HG02678 (cell line): Measurements from ENCODE around the gene CYP2E1.
"Not testable (repeated sequence)": the region's sequence is repeated elsewhere in the genome, so short reads cannot be mapped to it uniquely, and the experiment has no call there.

Experiments used
- ATAC-seq: cut with Tn5 transposase; IDR thresholded peaks from one replicate; pipeline ENCODE4 v1.9.1; 2021; ENCODE audit warnings: mild to moderate bottlenecking, moderate library complexity; ENCODE audit not compliant: unreplicated experiment

CYP2E1 gene

DNA sequence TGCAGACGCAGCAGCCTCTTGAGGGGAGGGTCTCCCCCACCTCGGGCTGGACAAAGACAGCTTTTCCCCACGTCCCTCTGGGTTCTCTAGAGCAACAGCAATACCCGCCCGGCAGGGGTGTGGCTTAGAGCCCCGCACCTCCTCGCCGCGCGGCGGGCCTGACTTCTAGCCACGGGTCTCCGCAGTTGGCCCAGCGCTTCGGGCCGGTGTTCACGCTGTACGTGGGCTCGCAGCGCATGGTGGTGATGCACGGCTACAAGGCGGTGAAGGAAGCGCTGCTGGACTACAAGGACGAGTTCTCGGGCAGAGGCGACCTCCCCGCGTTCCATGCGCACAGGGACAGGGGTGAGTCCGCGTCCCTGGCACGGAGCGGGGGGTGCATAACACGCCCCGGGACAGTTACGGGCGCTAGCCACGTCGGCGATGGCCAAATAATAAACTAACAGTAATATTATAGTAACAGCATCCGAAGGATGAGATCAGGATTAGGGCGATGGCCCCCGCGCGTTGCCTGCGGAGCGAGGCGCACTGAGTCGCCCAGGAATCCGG is 1.2 kb downstream of the CYP2E1 start:
- ATAC-seq: no peak

DNA sequence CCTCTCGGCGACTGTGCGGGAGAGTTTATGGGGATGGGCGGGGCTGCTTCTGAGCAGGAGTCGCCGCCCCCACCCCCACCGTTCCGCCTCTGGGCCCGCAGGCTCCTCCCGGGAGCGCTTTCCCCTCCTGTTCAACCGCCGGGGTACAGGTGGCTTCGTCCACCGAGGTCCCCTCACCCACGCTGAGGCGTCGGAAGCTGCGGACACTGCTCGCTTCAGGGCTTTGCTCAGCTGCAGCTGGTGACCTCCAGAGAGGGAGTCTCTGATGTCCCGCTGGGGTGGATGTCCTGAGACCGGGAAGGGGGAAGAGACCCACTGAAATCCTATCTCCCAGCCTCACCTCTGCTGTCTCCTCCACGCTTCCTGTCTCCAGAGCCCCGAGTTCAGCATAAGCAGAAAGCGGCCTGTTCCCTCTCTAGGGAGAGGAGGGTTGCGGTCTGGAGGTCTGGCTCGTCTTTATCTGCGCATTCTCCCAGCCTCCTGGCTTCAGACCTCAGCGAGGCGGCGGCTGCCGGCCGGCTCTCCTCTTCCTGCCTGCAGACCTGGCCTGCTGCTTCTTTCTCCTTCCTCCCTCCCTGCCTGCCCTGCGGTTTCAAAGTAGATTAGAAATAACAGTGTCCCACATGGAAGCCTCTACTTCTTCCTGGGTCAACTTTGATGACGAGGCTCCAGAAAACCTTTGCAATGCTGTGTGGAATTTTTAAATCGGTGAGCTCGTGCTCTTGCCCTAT is 1.8 kb downstream of the CYP2E1 start:
- no peak for ATAC-seq

DNA sequence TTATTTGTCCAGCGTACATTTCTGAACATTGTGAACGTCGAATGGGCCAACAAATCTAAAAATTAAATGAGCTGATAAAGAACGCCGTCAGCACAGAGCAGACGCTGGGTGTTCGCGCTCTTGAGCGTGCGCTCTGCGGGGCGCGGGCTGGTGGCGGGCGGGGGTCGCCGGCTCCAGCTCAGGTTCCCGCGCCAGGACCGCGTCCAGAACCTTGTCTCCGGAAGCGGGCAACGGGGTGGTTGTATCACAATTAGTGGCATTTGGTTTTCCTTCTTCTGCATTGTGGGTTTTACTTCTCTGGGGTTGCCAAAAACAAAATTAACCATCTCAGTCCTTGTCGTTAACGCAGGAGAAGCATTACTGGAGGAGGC is 2.4 kb downstream of the CYP2E1 start:
- ATAC-seq: no peak

DNA sequence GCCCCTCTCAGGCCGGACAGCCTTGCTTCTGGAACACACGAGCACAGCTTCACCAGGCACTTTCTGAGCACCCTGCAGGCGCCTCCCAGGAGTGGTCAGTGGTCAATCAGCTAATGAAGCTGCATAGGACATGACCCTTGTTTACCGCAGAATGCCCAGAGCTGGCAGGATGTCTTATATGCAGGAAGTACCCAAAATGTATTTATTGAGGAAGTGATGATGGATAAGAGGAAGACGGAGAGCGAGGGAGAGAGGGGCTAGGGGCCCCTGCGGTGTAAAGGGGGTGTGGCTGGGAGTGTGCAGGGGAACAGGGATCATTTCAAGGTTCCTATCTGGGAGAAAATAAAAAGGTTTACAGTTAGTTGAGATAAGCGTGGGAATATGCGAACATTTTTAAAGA is 3.3 kb downstream of the CYP2E1 start:
- ATAC-seq: no peak

DNA sequence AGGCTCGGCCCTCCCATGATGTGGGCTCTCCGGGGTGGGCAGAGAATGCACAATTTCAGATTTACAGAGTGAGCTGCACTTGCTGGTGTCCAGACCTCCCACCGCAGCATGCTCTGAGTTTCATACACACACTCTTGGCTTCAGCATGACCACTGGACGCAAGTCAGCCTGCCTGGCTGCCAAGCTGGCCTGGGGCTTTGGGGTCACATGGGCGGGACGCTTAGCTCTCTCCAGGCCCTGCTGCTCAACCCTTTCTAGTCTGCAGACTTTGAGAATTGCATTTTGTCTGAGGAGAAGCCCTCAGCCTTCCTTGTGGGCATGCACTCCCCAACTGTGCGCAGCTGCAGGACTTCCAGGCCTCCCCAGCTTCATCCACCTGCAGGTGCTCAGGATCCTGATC is 5.7 kb downstream of the CYP2E1 start:
- no peak for ATAC-seq

DNA sequence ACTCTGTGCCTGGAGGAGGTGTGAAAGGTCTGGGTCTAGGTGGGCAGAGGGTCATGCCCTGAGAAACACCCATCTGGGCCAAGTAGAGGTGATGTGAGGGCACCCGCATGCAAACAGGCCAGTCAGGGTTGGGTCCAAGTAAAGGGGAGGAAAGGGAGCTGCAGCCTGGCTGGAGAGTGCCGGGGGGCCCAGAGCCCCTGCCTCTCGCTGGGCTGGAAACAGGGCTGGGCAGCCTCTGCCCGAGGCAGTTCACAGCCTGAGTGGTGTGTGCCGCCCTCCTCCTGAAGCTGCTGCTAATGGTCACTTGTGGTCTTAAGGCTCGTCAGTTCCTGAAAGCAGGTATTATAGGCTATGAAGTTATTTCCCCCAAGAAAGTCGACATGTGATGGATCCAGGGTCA is 7.3 kb downstream of the CYP2E1 start:
- ATAC-seq: no peak

DNA sequence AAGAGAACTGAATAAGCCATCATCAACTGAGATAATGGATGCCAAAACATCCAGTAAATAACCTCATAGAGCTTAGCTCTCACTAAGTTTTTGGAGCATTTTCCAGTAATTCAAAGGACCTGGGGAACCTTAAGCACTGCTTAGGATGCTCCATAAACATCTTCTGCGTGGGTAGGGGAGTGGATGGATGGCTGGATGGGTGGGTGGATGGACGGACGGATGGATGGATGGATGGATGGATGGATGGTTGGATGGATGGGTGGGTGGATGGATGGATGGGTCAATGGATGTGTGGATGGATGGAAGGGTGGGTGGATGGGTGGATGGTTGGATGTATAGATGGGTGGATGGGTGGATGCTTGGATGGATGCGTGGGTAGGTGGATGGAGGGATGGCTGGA is 9.0 kb downstream of the CYP2E1 start:
- ATAC-seq: no peak

DNA sequence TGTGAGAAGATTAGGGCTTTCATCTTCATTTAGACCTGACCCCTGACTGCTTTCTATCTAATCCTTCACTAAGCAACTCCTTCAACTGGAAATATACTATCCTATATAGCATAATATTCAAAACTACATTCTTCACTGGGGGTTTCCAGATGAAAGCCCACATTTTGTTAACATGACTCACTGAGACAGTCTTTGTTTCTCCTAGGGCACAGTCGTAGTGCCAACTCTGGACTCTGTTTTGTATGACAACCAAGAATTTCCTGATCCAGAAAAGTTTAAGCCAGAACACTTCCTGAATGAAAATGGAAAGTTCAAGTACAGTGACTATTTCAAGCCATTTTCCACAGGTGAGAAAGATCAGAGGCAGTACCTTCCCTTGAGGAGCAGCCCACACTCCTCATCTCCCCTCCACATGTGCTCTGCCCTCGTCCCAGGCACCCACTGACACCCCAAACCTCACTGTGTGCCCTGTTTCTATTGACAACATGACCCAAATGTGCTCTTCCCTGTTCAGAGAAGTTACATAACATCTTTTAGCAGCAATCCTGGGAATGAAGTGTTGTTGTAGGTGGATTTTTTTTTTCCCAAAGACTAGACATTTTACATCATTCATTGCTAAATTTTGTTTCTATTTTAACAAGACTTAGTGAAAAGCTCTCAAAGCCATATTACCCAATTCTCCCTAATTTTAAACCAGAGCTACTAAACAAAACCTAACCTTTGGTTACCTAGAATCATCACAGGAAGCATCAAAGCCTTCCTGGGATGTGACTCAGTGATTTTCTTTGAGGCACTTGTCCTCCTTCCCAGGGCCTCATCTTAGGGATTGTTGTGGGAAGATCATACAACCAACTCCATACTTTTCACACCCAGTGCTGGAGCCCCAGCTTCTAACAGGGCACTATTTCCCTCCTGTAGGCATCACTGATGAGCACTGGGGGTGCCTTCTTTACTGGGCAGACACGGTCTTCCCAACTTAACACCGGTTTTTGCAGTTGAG is 10.7 kb downstream of the CYP2E1 start:
- no peak for ATAC-seq

DNA sequence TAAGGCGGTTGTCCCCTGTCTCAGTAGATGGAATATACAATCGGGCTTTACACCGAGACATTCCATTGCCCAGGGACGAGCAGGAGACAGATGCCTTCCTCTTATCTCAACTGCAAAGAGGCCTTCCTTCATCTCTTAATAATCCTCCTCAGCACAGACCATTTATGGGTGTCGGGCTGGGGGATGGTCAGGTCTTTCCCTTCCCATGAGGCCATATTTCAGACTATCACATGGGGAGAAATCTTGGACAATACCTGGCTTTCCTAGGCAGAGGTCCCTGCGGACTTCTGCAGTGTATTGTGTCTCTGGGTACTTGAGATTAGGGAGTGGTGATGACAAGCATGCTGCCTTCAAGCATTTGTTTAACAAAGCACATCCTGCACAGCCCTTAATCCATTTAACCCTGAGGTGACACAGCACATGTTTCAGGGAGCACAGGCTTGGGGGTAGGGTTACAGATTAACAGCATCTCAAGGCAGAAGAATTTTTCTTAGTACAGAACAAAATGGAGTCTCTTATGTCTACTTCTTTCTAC is 14.3 kb downstream of the CYP2E1 start:
- ATAC-seq: not testable (repeated sequence)

DNA sequence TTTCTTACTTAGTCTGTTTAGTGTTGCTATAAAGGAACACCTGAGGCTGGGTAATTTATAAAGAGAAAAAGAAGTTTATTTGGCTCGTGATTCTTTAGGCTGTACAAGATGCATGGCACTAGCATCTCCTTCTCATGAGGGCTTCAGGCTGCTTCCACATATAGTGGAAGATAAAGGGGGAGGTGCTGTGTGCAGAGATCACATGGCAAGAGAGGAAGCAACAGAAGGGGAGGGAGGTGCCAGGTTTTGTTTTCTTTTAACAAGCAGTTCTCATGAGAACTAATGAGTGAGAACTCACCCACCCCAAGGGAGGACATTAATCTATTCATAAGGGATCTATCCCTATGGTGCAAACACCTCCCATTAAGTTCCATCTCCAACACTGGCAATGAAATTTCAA is 17.3 kb downstream of the CYP2E1 start:
- no peak for ATAC-seq

DNA sequence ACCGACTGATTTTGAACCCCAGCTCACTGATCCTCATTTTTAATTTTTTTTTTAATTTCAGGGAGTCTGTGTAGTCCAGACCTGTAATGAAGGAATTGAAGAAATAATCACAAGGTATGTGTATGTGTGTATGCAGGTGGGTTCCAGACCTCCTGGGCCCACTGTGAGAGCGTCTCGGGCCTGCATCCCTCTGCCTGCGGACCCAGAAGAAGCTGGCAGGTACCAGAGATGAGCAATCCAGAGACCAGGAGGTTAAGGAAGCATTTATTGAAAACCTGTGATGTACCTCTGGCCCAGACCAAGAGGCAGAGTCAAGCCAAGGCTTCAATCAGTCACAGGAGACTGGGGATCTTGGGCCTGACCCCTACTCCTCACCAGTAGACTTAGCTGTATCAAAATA is 27.4 kb downstream of the CYP2E1 start:
- ATAC-seq: no peak

DNA sequence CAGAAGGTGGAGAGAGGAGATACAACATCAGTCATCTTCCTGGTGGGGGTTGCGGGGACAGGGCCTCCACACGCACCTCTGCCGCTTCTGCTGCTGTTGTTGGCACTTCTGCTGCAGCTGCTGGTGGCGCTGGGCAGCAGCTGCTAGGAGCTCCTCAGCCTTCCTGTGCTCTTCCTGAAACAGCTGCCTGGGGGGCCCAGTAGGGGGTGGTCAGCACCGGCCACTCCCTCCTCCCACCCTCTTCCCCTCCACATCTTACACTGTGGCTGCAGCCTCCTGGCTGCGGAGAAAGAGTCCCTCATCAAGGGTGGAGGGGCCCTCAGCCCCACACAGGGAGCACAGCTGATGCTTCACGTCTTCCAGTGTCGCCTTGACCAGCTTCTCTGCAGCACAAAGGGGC is 28.4 kb downstream of the CYP2E1 start:
- no peak for ATAC-seq

DNA sequence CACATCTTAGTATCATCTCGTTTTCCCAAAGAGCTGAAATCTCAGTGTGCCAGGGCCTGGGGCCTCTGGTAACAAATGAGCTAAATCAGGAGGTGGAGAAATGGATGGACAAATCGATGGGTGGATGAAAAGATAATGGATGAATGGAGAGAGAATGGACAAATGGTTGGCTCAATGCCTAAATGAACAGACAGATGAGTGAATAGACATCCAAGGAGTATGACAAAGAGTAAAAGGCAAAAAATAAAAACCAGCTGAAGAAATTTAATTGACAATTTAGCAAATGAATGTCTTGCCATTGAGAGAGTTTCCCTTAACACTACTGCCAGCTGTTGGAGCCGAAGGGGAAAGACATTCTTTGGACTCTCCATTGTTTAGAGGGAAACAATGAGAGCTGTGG is 30.2 kb downstream of the CYP2E1 start:
- ATAC-seq: no peak

DNA sequence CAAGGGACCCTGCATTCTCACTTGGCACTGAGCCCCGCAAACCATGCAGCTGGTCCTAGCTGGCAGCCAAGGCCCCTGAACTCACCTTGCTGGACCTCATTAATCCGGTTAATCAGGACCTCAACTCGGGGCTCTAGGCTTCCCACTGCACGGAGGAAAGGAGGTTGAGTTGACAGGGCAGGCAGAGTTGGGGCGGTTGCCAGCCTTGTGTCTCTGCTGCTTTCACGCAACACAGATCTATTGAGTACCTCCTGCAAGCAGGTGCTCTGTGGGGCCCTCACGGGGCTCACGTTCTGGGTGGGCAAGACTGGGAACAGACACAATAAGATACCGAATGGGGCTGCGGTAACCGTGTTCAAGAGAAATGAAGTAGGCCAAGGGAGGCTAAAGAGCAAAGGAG is 32.1 kb downstream of the CYP2E1 start:
- no peak for ATAC-seq

DNA sequence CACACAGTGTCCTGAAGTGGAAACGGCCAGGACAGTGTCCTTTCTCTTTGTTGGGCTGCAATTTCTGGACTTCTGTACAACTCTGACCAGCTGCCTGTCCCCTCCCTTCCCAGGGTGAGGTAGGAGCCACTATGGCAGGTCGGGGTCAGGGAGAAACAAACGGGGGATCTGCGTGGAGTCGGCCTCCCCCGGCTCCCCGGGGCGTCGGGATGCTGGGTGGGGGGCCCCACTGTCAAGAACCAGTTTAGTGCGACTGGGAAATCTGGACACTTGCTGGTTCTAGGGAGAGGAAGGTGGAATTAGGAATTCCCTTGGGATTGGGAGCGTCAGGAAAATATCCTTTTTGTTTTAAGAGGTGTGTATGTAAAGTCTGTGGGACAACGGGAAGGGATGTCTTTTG is 37.7 kb downstream of the CYP2E1 start:
- no peak for ATAC-seq

DNA sequence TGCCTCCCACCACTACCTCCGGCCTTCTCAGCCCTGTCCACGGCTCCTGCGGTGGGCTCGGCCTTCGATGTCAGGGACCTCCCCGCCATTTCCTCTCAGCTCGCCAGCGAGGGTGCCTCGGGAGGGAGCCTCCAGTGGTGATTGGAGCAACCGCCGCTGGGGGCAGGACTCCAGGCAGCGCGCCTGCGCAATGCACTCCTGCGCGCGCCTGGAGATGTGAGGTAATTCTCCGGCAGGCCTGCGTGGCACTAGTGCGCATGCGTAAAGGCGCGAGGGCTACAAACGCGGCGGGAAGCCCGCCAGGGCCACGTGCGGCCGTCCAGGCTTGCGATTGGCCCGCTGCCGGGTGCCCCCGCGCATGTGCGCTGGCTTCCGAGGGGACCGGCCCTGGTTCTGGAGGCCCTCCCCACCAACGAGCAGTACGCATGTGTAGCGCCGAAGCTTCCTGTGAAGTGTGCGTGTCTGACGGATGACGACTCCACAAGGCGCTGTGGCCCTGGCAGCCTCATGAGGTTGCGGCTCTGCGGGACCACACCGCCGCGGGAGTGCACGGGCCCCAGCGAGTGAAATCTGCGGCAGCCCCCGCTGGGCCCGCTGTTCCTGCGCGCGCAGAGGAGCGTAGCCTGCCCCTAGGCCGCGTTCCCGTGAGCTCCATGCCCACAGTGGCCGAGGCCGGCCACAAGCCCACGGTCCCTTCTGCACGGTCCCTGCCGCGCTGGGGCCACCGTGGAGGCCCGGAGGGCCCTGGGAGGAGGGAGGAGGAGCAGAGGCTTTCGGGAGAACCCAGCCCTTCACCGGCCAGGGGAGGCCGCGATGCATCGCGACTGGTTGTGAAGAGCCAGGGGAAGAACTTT is 38.5 kb downstream of the CYP2E1 start, which contains the start of gene SYCE1:
SYCE1 (minus strand) TSS at position 143 of the 854 bp plus-strand sequence; CDS start at position 89, 54 bp downstream.
- ATAC-seq: no peak

DNA sequence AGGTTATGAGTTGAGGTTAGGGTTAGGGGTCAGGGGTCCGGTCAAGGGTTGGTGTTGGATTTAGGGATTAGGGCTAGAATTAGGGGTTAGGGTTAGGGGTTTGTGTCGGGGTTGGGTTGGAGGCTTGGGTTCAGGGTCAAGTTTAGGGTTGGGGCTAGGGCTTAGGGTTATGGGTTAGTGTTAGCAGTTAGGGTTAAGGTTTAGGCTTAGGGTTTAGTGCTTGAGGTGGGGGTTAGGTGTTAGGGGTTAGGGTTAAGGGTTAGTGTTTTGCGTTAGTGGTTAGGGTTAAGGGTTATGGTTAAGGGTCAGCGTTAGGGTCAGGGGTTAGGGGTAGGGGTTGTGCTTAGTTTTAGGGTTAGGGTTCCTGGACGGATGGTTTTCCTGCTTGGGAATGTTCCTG is 40.0 kb downstream of the CYP2E1 start:
- no peak for ATAC-seq

DNA sequence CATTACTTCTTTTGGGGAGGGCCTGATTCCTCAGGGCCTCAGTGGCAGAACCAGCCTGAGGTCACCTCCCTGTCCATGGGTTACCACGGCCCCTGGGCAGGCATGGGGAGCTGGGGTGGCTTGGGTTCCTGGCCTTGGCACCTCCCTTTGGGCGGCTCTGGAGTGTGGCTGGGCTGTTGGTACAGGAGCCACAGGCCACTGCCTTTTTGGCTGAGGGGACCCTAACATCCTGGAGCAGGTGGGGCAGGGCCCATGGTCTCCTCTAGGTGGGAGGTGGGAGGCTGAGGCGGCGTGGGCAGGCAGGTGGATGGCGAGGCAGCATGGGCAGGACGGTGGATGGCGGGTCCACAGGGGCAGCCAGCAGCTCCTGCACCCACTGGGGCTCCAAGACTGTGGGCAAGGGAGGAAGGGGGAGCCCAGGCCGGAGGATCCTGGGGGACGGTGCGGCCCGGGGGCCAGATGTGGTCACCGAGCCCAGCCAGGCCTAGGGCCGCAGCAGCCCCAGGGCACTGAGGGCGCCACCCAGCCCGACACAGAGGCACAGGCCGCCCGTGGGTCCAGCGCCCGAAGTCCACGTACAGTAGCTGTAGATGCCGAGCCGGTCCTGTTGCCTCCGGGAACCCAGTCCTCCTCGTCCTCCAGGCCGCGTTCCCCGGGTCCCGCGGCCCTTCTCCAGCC is 40.6 kb downstream of the CYP2E1 start:
- no peak for ATAC-seq

DNA sequence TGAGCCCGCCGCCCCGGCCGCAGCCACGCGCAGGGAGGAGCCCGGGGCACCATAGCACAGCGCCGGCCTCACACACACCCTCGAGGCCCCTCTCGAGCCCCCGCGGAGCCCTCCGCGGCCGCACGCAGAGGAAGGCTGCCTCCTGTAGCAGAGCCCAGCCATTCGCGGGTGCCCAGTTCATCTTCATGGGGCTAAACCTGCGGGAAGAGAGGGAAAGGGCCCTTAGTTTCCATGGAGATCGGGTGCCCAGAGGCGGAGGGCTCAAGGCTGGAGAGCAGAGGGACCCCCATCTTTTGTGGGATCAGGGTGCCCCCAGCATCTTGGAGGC is 41.1 kb downstream of the CYP2E1 start:
- no peak for ATAC-seq
